HG03175 (cell line): ENCODE measurements around the gene SELENOP.

ENCODE experiments used
- ATAC-seq: cut with Tn5 transposase; IDR thresholded peaks from one replicate; pipeline ENCODE4 v1.9.1; 2021; ENCODE audit warnings: mild to moderate bottlenecking, moderate library complexity; ENCODE audit not compliant: unreplicated experiment

The SELENOP gene

GRCh38 chr5:42798284-42799240 lies 13.1 kb downstream of the SELENOP start:
- ATAC-seq, result no peak

GRCh38 chr5:42791151-42791550 lies 20.5 kb downstream of the SELENOP start:
- no peak for ATAC-seq

- no peak for ATAC-seq
Measured at GRCh38 chr5:42787845-42788244, 23.8 kb downstream of the SELENOP start.

- no peak for ATAC-seq
Measured at GRCh38 chr5:42787073-42787472, 24.6 kb downstream of the SELENOP start.

- ATAC-seq, result no peak
Measured at GRCh38 chr5:42785756-42786155, 25.9 kb downstream of the SELENOP start.

- no peak for ATAC-seq
Measured at GRCh38 chr5:42784132-42784531, 27.6 kb downstream of the SELENOP start.

GRCh38 chr5:42781584-42781983 lies 30.1 kb downstream of the SELENOP start:
- ATAC-seq, result no peak

- ATAC-seq, result peak; percentile 55
Measured at GRCh38 chr5:42779083-42779482, 32.6 kb downstream of the SELENOP start.

GRCh38 chr5:42772265-42772993 lies 39.3 kb downstream of the SELENOP start:
- no peak for ATAC-seq

- ATAC-seq, result no peak
Measured at GRCh38 chr5:42770003-42770402, 41.7 kb downstream of the SELENOP start.

- ATAC-seq, result no peak
Measured at GRCh38 chr5:42768106-42768504, 43.6 kb downstream of the SELENOP start.

- no peak for ATAC-seq
Measured at GRCh38 chr5:42767491-42768105, 44.1 kb downstream of the SELENOP start.

GRCh38 chr5:42761791-42762190 lies 49.9 kb downstream of the SELENOP start:
- no peak for ATAC-seq

- no peak for ATAC-seq
Measured at GRCh38 chr5:42760426-42760825, 51.3 kb downstream of the SELENOP start.

- ATAC-seq, result no peak
Measured at GRCh38 chr5:42759456-42759855, 52.2 kb downstream of the SELENOP start.

- peak; percentile 76 for ATAC-seq
Measured at GRCh38 chr5:42756606-42757601, 54.8 kb downstream of the SELENOP start, which contains the start of gene CCDC152. TSS of gene CCDC152 (plus strand) at chr5:42756818. CDS start at chr5:42759122, 2,304 bp downstream.

GRCh38 chr5:42753099-42753498 lies 58.6 kb downstream of the SELENOP start:
- ATAC-seq, result no peak

GRCh38 chr5:42751044-42751443 lies 60.6 kb downstream of the SELENOP start:
- ATAC-seq, result no peak

GRCh38 chr5:42750507-42750906 lies 61.2 kb downstream of the SELENOP start:
- ATAC-seq, result no peak
